DOHH2 (cell line): ENCODE data around the gene RCOR2.
A peak's percentile ranks its signal among the peaks of the same experiment; 100 is the strongest.

ENCODE experiments used
- H3F3A ChIP-seq: fragments of 200-600 bp; sonication (generic), shearing (Covaris generic); 2 replicates; pipeline ENCODE4 v1.6.0; 2016; ENCODE audit warnings: antibody characterized with exemption, mild to moderate bottlenecking; ENCODE audit not compliant: control insufficient read depth, insufficient read depth
- H3K27ac ChIP-seq: fragments of 200-600 bp; sonication (generic); 2 replicates; pipeline ENCODE4 v1.5.1; 2014; ENCODE audit warnings: low read depth, mild to moderate bottlenecking, low read length, moderate library complexity
- H3K27me3 ChIP-seq: fragments of 200-600 bp; sonication (generic); 2 replicates; pipeline ENCODE4 v1.6.1; 2014; ENCODE audit warnings: mild to moderate bottlenecking, low read length, mixed read lengths; ENCODE audit not compliant: control insufficient read depth
- H3K36me3 ChIP-seq: fragments of 200-600 bp; sonication (generic); 2 replicates; pipeline ENCODE4 v1.6.1; 2014; ENCODE audit warnings: mild to moderate bottlenecking, low read length, moderate library complexity, mixed read lengths; ENCODE audit not compliant: control insufficient read depth
- H3K4me1 ChIP-seq: fragments of 200-600 bp; sonication (generic); 2 replicates; pipeline ENCODE4 v1.6.1; 2014; ENCODE audit warnings: mild to moderate bottlenecking, low read length, mixed read lengths; ENCODE audit not compliant: control insufficient read depth
- H3K4me2 ChIP-seq: fragments of 200-600 bp; sonication (generic); 2 replicates; pipeline ENCODE4 v1.6.0; 2014; ENCODE audit warnings: mild to moderate bottlenecking, low read length, moderate library complexity
- H3K4me3 ChIP-seq: fragments of 200-600 bp; sonication (generic); 2 replicates; pipeline ENCODE4 v1.5.1; 2014; ENCODE audit warnings: mild to moderate bottlenecking, low read length, mixed read lengths
- H3K79me2 ChIP-seq: fragments of 200-600 bp; sonication (generic); 2 replicates; pipeline ENCODE4 v1.6.1; 2014; ENCODE audit warnings: mild to moderate bottlenecking, low read length, mixed read lengths; ENCODE audit not compliant: control insufficient read depth
- H3K9me2 ChIP-seq: fragments of 200-600 bp; sonication (generic); replicated peaks from 2 replicates; pipeline ENCODE4 v1.6.1; 2014; ENCODE audit warnings: mild to moderate bottlenecking, low read length, mixed read lengths; ENCODE audit not compliant: control insufficient read depth
- H3K9me3 ChIP-seq: fragments of 200-600 bp; sonication (generic); 2 replicates; pipeline ENCODE4 v1.6.1; 2014; ENCODE audit warnings: antibody characterized with exemption, low read length, mixed read lengths; ENCODE audit not compliant: control insufficient read depth, insufficient read depth
- H4K20me1 ChIP-seq: fragments of 200-600 bp; sonication (generic); 2 replicates; pipeline ENCODE4 v1.6.0; 2014; ENCODE audit warnings: low read depth, mild to moderate bottlenecking, antibody characterized with exemption, low read length, moderate library complexity; ENCODE audit not compliant: control insufficient read depth, insufficient read depth
- CTCF ChIP-seq: fragments of 200-600 bp; sonication (generic); IDR thresholded peaks from one replicate; pipeline ENCODE4 v1.5.1; 2014; ENCODE audit warnings: antibody characterized with exemption, mild to moderate bottlenecking, low read depth, low read length; ENCODE audit not compliant: poor library complexity, severe bottlenecking
- EZH2phosphoT487 ChIP-seq: fragments of 200-600 bp; sonication (generic); IDR thresholded peaks from 2 replicates; pipeline ENCODE4 v1.6.1; 2017; ENCODE audit warnings: borderline replicate concordance, mild to moderate bottlenecking, antibody characterized with exemption, low read length, moderate library complexity, mixed read lengths

The RCOR2 gene

GRCh38 chr11:63915961-63916836 lies 765 bp downstream of the RCOR2 start:
- Histone ChIP-seq H3K79me2 (no peaks in the 10 kb centered on the region), H3K27me3 (peaks cover 41% of the 10 kb centered on the region), H3K9me2 (no peaks in the 10 kb centered on the region), H3K4me3 (peak overlapping the region; percentile 70), H3F3A (peaks cover 6% of the 10 kb centered on the region), H3K36me3 (no peaks in the 10 kb centered on the region), H3K4me1 (peaks cover 38% of the 10 kb centered on the region), H3K9me3 (no peaks in the 10 kb centered on the region), H3K4me2 (peak overlapping the region; percentile 87), H3K27ac (no peak overlapping the region), H4K20me1 (no peaks in the 10 kb centered on the region)
- TF ChIP-seq EZH2phosphoT487, result no peak
- TF ChIP-seq CTCF, result peak; percentile 56

GRCh38 chr11:63914896-63915691 lies 1.9 kb downstream of the RCOR2 start:
- H4K20me1 ChIP-seq, result no peaks in the 10 kb centered on the region
- no peaks in the 10 kb centered on the region for H3K79me2 ChIP-seq
- H3K4me3 ChIP-seq, result no peak overlapping the region
- peaks cover 32% of the 10 kb centered on the region for H3K27me3 ChIP-seq
- H3K4me2 ChIP-seq, result no peak overlapping the region
- no peak for TF ChIP-seq EZH2phosphoT487
- TF ChIP-seq CTCF, result no peak
- H3F3A ChIP-seq, result peaks cover 6% of the 10 kb centered on the region
- no peaks in the 10 kb centered on the region for H3K9me2 ChIP-seq
- H3K36me3 ChIP-seq, result no peaks in the 10 kb centered on the region
- no peak overlapping the region for H3K27ac ChIP-seq
- peaks cover 35% of the 10 kb centered on the region for H3K4me1 ChIP-seq
- no peaks in the 10 kb centered on the region for H3K9me3 ChIP-seq

GRCh38 chr11:63913866-63914830 lies 2.8 kb downstream of the RCOR2 start:
- Histone ChIP-seq H3F3A (peaks cover 6% of the 10 kb centered on the region), H3K27me3 (peaks cover 28% of the 10 kb centered on the region), H3K4me2 (no peak overlapping the region), H3K4me1 (peaks cover 30% of the 10 kb centered on the region), H3K9me2 (no peaks in the 10 kb centered on the region), H3K79me2 (no peaks in the 10 kb centered on the region), H4K20me1 (no peaks in the 10 kb centered on the region), H3K27ac (no peak overlapping the region), H3K9me3 (no peaks in the 10 kb centered on the region), H3K36me3 (peaks cover under 1% of the 10 kb centered on the region; the same call in 1 of the 2 replicates), H3K4me3 (no peak overlapping the region)
- TF ChIP-seq EZH2phosphoT487 (no peak), CTCF (no peak)
